NB4 (cell line): ENCODE results near the gene NDST4.
"Not testable (repeated sequence)": the region's sequence is repeated elsewhere in the genome, so short reads cannot be mapped to it uniquely, and the experiment has no call there.

Source experiments
- DNase-seq: peaks from one replicate; pipeline ENCODE4 v3.0.0; 2010; ENCODE audit warnings: low read depth
- H3K4me3 ChIP-seq: one replicate; pipeline ENCODE4 v1.5.1; 2011; ENCODE audit warnings: mild to moderate bottlenecking, low read depth, low read length, moderate library complexity
- CTCF ChIP-seq: IDR thresholded peaks from one replicate; pipeline ENCODE4 v1.5.1; 2012; ENCODE audit warnings: low read depth, low read length
- MAX ChIP-seq: IDR thresholded peaks from 2 replicates; pipeline ENCODE4 v1.6.1; 2011; ENCODE audit warnings: low read depth, low read length
- MYC ChIP-seq: IDR thresholded peaks from 2 replicates; pipeline ENCODE4 v1.6.1; 2011; ENCODE audit warnings: low read depth, low read length
- POLR2A ChIP-seq: IDR thresholded peaks from 2 replicates; pipeline ENCODE4 v1.6.1; 2011; ENCODE audit warnings: mild to moderate bottlenecking; ENCODE audit not compliant: insufficient read length; ENCODE audit errors: extremely low read depth

Gene NDST4

DNA sequence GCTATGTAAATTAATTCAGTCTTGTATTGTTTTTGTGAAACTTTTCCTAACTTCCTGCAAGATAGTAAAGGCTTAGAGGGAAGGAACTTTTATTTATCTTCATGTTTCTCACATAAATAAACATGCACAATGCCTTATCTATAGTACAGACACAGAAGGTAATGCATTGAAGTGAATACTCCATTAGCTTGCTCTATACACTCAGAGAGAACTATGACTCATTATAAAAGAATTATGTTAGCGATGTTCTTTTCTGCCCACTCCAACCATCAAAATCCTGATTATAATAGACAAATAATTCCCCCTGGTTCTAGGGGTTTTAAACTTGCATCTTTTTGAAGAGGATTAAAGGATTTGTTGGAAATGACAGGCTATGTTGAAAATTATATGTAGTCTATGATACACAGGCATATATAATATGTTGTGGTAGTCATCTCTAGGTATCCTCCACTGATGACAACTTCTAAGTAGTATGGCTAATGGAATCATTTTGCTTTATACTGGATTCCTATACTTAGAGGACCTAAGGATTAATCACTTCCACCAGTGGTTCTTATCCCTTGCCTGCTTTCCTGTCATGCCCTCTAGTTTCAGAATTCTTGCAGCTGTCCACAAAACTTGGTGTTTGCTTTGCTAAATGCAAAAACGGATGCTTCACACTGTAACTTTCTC lies 115.7 kb downstream of the NDST4 start:
- no peak for DNase-seq
- H3K4me3 ChIP-seq, result no peak overlapping the region
- TF ChIP-seq MYC, result no peak

GRCh38 chr4:114986133-114986532 lies 127.3 kb downstream of the NDST4 start:
- DNase-seq, result no peak
- no peak overlapping the region for H3K4me3 ChIP-seq
- no peak for TF ChIP-seq MYC
- TF ChIP-seq POLR2A, result no peak
- TF ChIP-seq CTCF, result no peak
- TF ChIP-seq MAX, result no peak

- no peak overlapping the region for H3K4me3 ChIP-seq
- DNase-seq, result no peak
- TF ChIP-seq MAX (no peak), POLR2A (no peak), CTCF (no peak), MYC (no peak)
These were observed 132.3 kb downstream of the NDST4 start for GRCh38 chr4:114980932-114981708.

DNA sequence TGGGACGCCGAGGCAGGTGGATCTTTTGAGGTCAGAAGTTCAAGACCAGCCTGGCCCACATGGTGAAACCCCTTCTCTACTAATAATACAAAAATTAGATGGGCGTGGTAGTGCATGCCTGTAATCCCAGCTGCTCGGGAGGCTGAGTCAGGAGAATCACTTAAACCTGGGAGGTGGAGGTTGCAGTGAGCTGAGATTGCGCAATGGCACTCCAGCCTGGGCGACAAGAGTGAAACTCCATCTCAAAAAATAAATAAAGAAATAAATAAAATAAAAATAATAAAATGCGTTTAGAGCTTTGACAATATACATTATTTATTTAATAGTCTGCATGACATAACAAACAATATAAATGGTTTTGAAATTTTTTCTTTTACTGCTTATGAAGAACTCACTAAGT lies 133.0 kb downstream of the NDST4 start:
- H3K4me3 ChIP-seq, DNase-seq: not testable (repeated sequence)

- no peak overlapping the region for H3K4me3 ChIP-seq
- no peak for DNase-seq
- TF ChIP-seq MAX, result no peak
- no peak for TF ChIP-seq POLR2A
- no peak for TF ChIP-seq MYC
- no peak for TF ChIP-seq CTCF
These were observed 136.5 kb downstream of the NDST4 start for GRCh38 chr4:114976901-114977300.

GRCh38 chr4:114964026-114964425 lies 149.4 kb downstream of the NDST4 start:
- no peak for DNase-seq
- TF ChIP-seq MYC (no peak), CTCF (no peak), POLR2A (no peak), MAX (no peak)
- H3K4me3 ChIP-seq, result no peak overlapping the region

DNA sequence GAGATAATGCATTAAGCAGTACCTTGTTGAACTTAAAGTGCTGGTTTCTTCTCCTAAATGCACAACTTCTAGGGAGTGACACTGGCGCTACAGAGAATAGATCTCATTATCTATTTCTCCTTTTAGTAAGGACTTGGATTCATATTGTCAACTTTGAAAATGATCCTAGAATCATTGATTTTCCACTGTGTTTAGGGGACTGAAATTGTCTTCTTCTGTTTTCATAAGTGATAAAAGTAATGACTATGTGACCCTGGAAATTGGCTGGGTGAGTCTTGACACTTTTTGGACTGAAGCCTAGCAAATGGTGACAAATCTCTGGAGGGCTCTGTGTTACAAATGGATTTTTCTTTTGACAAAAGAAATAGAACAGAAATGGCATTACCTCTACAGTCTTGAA lies 167.8 kb downstream of the NDST4 start:
- no peak overlapping the region for H3K4me3 ChIP-seq
- TF ChIP-seq POLR2A (no peak), MAX (no peak), MYC (no peak), CTCF (no peak)
- DNase-seq, result no peak
